Gastroesophageal sphincter (tissue), 3 donors: ENCODE measurements around the gene VSTM4.

Experiments used
- CTCF ChIP-seq, 4 experiments: fragments of 200-600 bp in 2 of 4; fragments of 450-650 bp in 2 of 4; sonication (generic) in 1 of 4; IDR thresholded peaks; one replicate each; pipeline ENCODE4 v1.5.1; 2017 to 2019; ENCODE audit warnings: antibody characterized with exemption in 4 of 4, mild to moderate bottlenecking in 2 of 4, moderate library complexity in 2 of 4
- EP300 ChIP-seq: sonication (generic); formaldehyde crosslinking; IDR thresholded peaks from one replicate; pipeline ENCODE4 v1.6.1; 2017; ENCODE audit warnings: antibody characterized with exemption, mild to moderate bottlenecking
- POLR2A ChIP-seq, 2 donors: fragments of 450-650 bp; IDR thresholded peaks; one replicate each; pipeline ENCODE4 v1.6.1; 2017; ENCODE audit warnings: antibody characterized with exemption in 2 of 2, mild to moderate bottlenecking in 2 of 2, moderate library complexity in 1 of 2
- POLR2AphosphoS5 ChIP-seq: sonication (generic); formaldehyde crosslinking; IDR thresholded peaks from one replicate; pipeline ENCODE4 v1.6.1; 2017; ENCODE audit warnings: antibody characterized with exemption

GRCh38 chr10:48970654-48971053 lies 144.7 kb downstream of the VSTM4 start:
- TF ChIP-seq CTCF (IDR thresholded peaks at IDR 0.05) (no peak), POLR2A (IDR thresholded peaks at IDR 0.05) (no peak), EP300 (no peak), POLR2AphosphoS5 (no peak)
